Endothelial cell of umbilical vein (primary cell): ENCODE data around the gene FILIP1. TPM values are rescaled to one million over a fixed set of nuclear protein-coding genes. Genes with fewer than 3 reads are reported as not detected.
"Not testable (repeated sequence)": the region's sequence is repeated elsewhere in the genome, so short reads cannot be mapped to it uniquely, and the experiment has no call there.

Experiments used
- BruUV-seq: library from RNA; stranded (reverse); fragments of 400-500 nt; replicated peaks from 2 replicates; lab custom pipeline; 2021; lab: Mats Ljungman, UMichigan
- CTCF ChIA-PET: fragments of 300-600, 350-600 bp; sonication (Branson Sonifier 250); formaldehyde crosslinking; loops from one replicate; lab custom pipeline; 2021; ENCODE audit warnings: antibody characterized with exemption, inconsistent platforms; lab: Charles Lee
- POLR2A ChIA-PET: fragments of 300-600, 350-600 bp; sonication (Branson Sonifier 250); formaldehyde crosslinking; loops from one replicate; lab custom pipeline; 2021; ENCODE audit warnings: antibody characterized with exemption, inconsistent platforms; lab: Charles Lee
- DNase-seq: peaks from one replicate; pipeline ENCODE4 v3.0.0-alpha.2; 2011; ENCODE audit warnings: low read depth, low spot score
- FAIRE-seq: peaks from 2 replicates; lab custom pipeline; 2011; peaks lifted over from hg19 to GRCh38; lab: Jason Lieb, UNC
- H2AFZ ChIP-seq: 2 replicates; pipeline ENCODE4 v1.6.0; 2012; ENCODE audit warnings: low read depth, low read length, control low read depth, inconsistent platforms
- H3K27ac ChIP-seq: 2 replicates; pipeline ENCODE4 v1.5.1; 2011; ENCODE audit warnings: low read depth, mild to moderate bottlenecking, control low read depth, low read length, moderate library complexity; ENCODE audit not compliant: insufficient read depth
- H3K27me3 ChIP-seq, 2 experiments: 2 replicates each; pipeline versions ENCODE4 v1.6.0 to v1.6.1; 2011; ENCODE audit warnings: low read length in 2 of 2, mixed read lengths in 1 of 2; ENCODE audit not compliant: control insufficient read depth in 2 of 2, insufficient read depth in 2 of 2
- H3K36me3 ChIP-seq, 2 experiments: 2 replicates in 1 of 2; 3 replicates in 1 of 2; pipeline ENCODE4 v1.5.1; 2011; ENCODE audit warnings: low read length in 2 of 2, mild to moderate bottlenecking in 1 of 2, moderate library complexity in 1 of 2; ENCODE audit not compliant: control insufficient read depth in 2 of 2, insufficient read depth in 2 of 2; ENCODE audit errors: extremely low read depth in 1 of 2
- H3K4me1 ChIP-seq: 3 replicates; pipeline ENCODE4 v1.5.1; 2011; ENCODE audit warnings: mild to moderate bottlenecking, low read length; ENCODE audit not compliant: control insufficient read depth, insufficient read depth; ENCODE audit errors: extremely low read depth
- H3K4me2 ChIP-seq: 2 replicates; pipeline ENCODE4 v1.6.1; 2011; ENCODE audit warnings: low read length, control low read depth, mixed read lengths; ENCODE audit not compliant: insufficient read depth
- H3K4me3 ChIP-seq, 3 experiments: fragments of 200-600 bp in 1 of 3; sonication (generic), shearing (Covaris generic) in 1 of 3; replicated peaks in 1 of 3; 2 replicates each; pipeline ENCODE4 v1.5.1; 2011 to 2016; ENCODE audit warnings: control low read depth in 3 of 3, low read length in 3 of 3, mild to moderate bottlenecking in 2 of 3, inconsistent platforms in 1 of 3, low read depth in 1 of 3, moderate library complexity in 1 of 3; ENCODE audit not compliant: insufficient read depth in 1 of 3
- H3K79me2 ChIP-seq: 2 replicates; pipeline ENCODE4 v1.6.0; 2012; ENCODE audit warnings: low read length, inconsistent platforms; ENCODE audit not compliant: control insufficient read depth, insufficient read depth
- H3K9ac ChIP-seq: replicated peaks from 2 replicates; pipeline ENCODE3; 2011; ENCODE audit warnings: low read length, control low read depth; ENCODE audit not compliant: insufficient read depth; ENCODE audit errors: extremely low read depth
- H3K9me1 ChIP-seq: replicated peaks from 3 replicates; pipeline ENCODE4 v1.6.0; 2011; ENCODE audit warnings: mild to moderate bottlenecking, low read length; ENCODE audit not compliant: control insufficient read depth, insufficient read depth; ENCODE audit errors: extremely low read depth
- H3K9me3 ChIP-seq: replicated peaks from 2 replicates; pipeline ENCODE4 v1.5.1; 2012; ENCODE audit warnings: low read length, inconsistent platforms; ENCODE audit not compliant: control insufficient read depth, insufficient read depth
- H4K20me1 ChIP-seq: replicated peaks from 2 replicates; pipeline ENCODE3; 2011; ENCODE audit warnings: mild to moderate bottlenecking, low read length; ENCODE audit not compliant: control insufficient read depth, insufficient read depth; ENCODE audit errors: extremely low read depth
- CTCF ChIP-seq, 2 donors: IDR thresholded peaks; 1 replicate in 1 of 2; 2 replicates in 1 of 2; pipeline ENCODE4 v1.5.1; 2011; ENCODE audit warnings: low read length in 2 of 2, mild to moderate bottlenecking in 2 of 2, moderate library complexity in 2 of 2, control low read depth in 1 of 2, inconsistent platforms in 1 of 2, low read depth in 1 of 2; ENCODE audit not compliant: insufficient read depth in 1 of 2; ENCODE audit errors: extremely low read depth in 1 of 2
- EZH2 ChIP-seq: IDR thresholded peaks from 2 replicates; pipeline ENCODE4 v1.6.1; 2012; ENCODE audit warnings: borderline replicate concordance, low read depth, mild to moderate bottlenecking, moderate library complexity, low read length, inconsistent platforms; ENCODE audit not compliant: severe bottlenecking
- FOS ChIP-seq: IDR thresholded peaks from 2 replicates; pipeline ENCODE4 v1.6.1; 2011; ENCODE audit warnings: mild to moderate bottlenecking, low read length, moderate library complexity, borderline replicate concordance; ENCODE audit not compliant: insufficient read depth
- GATA2 ChIP-seq: IDR thresholded peaks from 2 replicates; pipeline ENCODE4 v1.7.0; 2011; ENCODE audit warnings: low read depth, mild to moderate bottlenecking, moderate library complexity, mixed read lengths, low read length; ENCODE audit not compliant: insufficient read length, insufficient read depth
- JUN ChIP-seq: IDR thresholded peaks from 2 replicates; pipeline ENCODE4 v1.6.1; 2011; ENCODE audit warnings: borderline replicate concordance, low read depth; ENCODE audit not compliant: insufficient read length, insufficient read depth
- MYC ChIP-seq: IDR thresholded peaks from one replicate; pipeline ENCODE4 v1.6.1; 2011; ENCODE audit warnings: mild to moderate bottlenecking, low read depth, low read length
- POLR2A ChIP-seq: IDR thresholded peaks from 2 replicates; pipeline ENCODE4 v1.6.1; 2012; ENCODE audit warnings: low read depth, mild to moderate bottlenecking, control low read depth, low read length
- POLR2AphosphoS5 ChIP-seq: IDR thresholded peaks from 2 replicates; pipeline ENCODE4 v1.6.1; 2012; ENCODE audit warnings: low read depth, mild to moderate bottlenecking, control low read depth, low read length, moderate library complexity; ENCODE audit not compliant: insufficient read depth
- dilution Hi-C: fragments of 300-500 bp; cut with MboI; formaldehyde crosslinking; loops from one replicate; pipeline ENCODE4 v1.15.0; 2019; ENCODE audit warnings: low sequenced_read_pairs; ENCODE audit not compliant: extremely low pct_ligation_motif_present
- intact Hi-C: fragments of 100-400 bp; cut with micrococcal nuclease; formaldehyde crosslinking; loops from one replicate; pipeline ENCODE4 v1.10.0; 2022
- polyA plus RNA-seq, 4 experiments: library from polyadenylated mRNA; depleted of rRNA in 3 of 4; stranded (reverse) in 3 of 4; unstranded in 1 of 4; fragments of >200 nt; gene quantifications; 2 replicates each; pipeline versions ENCODE4 v1.2.1 to v1.2.3, GENCODE V29; 2011 to 2012; ENCODE audit warnings: missing spikeins in 1 of 4
- total RNA-seq: library from RNA; stranded (reverse); gene quantifications from 2 replicates; pipeline ENCODE4 v1.2.3, GENCODE V29; 2021
- TF ChIP-seq, protein P1 (sequence below): IDR thresholded peaks from 2 replicates; pipeline ENCODE4 v1.6.1; 2011; ENCODE audit not compliant: insufficient read depth, insufficient read length

FILIP1 gene
- total and polyA plus RNA-seq, 2 donors (not counting 3 experiments of a cell fraction or from before 2014, with no cell fraction given), result 2.8 to 13.7 TPM

DNA sequence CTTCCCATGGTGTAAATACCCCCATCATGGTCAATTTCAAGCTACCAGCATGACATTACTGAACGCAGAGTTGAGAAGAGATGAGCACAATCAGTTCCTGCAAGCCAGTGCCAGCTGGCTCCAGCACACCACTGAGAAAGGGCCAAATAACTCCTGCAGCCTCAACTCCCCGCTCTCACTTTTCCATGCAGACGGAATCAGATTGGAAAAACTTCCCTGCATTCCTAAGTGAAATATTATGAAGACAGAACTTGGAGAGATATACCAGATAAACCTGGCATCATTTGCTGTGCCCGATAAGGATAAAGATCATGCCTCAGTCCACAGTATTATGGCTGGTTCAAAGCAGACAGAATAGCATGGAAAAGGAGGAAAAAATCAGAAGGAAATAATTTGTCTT is 56.7 kb downstream of the FILIP1 start:
- dilution Hi-C loops (no loop called here), intact Hi-C loops (no loop called here)
- Histone ChIP-seq H3K27ac (no peak overlapping the region), H3K27me3 (no peaks in the 10 kb centered on the region), H3K9me3 (no peaks in the 10 kb centered on the region), H4K20me1 (no peaks in the 10 kb centered on the region), H3K36me3 (no peaks in the 10 kb centered on the region), H3K4me3 (no peak overlapping the region), H3K9me1 (no peaks in the 10 kb centered on the region), H3K79me2 (no peaks in the 10 kb centered on the region), H3K4me1 (no peaks in the 10 kb centered on the region), H2AFZ (no peak overlapping the region), H3K9ac (no peak overlapping the region), H3K4me2 (no peak overlapping the region)
- POLR2A ChIA-PET, result no interaction called here
- no TSS peak for BruUV-seq
- DNase-seq, result no peak
- no peak for FAIRE-seq
- TF ChIP-seq POLR2AphosphoS5 (no peak), POLR2A (no peak), MYC (no peak), CTCF (IDR thresholded peaks at IDR 0.05; ENCODE audit: extremely low read depth in 1 of 2, insufficient read depth in 1 of 2, low read depth in 1 of 2, low read length in 2 of 2) (no peak), EZH2 (no peak), FOS (no peak), GATA2 (no peak), JUN (no peak)
- TF ChIP-seq, protein P1, sequence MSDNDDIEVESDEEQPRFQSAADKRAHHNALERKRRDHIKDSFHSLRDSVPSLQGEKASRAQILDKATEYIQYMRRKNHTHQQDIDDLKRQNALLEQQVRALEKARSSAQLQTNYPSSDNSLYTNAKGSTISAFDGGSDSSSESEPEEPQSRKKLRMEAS, result no peak
- CTCF ChIA-PET, result interaction anchor here (0.8 to 2.0 kb wide), 2 partner anchors 9 to 13 kb away, joined by 3 to 8 read pairs; no protein-coding TSS in a partner anchor

- CTCF ChIA-PET, H4K20me1 ChIP-seq, H3K4me3 ChIP-seq, H3K27me3 ChIP-seq, H3K9ac ChIP-seq, H3K27ac ChIP-seq, BruUV-seq, H3K9me3 ChIP-seq, H2AFZ ChIP-seq, H3K4me1 ChIP-seq, H3K9me1 ChIP-seq, POLR2A ChIA-PET, H3K4me2 ChIP-seq, H3K36me3 ChIP-seq, H3K79me2 ChIP-seq, intact Hi-C loops, dilution Hi-C loops, DNase-seq, FAIRE-seq: not testable (repeated sequence)
Measured at GRCh38 chr6:75432809-75433208, 60.8 kb downstream of the FILIP1 start.
